Fibroblast of pulmonary artery (primary cell): Measurements from ENCODE around the gene FXYD3.
"Not testable (repeated sequence)": the region's sequence is repeated elsewhere in the genome, so short reads cannot be mapped to it uniquely, and the experiment has no call there.

Experiments
- DNase-seq: peaks from one replicate; pipeline ENCODE4 v3.0.0-alpha.2; 2010; ENCODE audit warnings: low read depth
- H3K4me3 ChIP-seq: replicated peaks from 2 replicates; pipeline ENCODE4 v1.5.1; 2011; ENCODE audit warnings: low read depth, mild to moderate bottlenecking, control low read depth, low read length, moderate library complexity
- CTCF ChIP-seq: IDR thresholded peaks from 2 replicates; pipeline ENCODE4 v1.5.1; 2011; ENCODE audit warnings: mild to moderate bottlenecking, control low read depth, low read length, inconsistent platforms; ENCODE audit errors: missing control alignments

FXYD3 gene

GRCh38 chr19:35128398-35129057, 12.9 kb downstream of the FXYD3 start:
- no peak for DNase-seq
- H3K4me3 ChIP-seq, result no peak overlapping the region
- TF ChIP-seq CTCF, result no peak

- not testable (repeated sequence) for H3K4me3 ChIP-seq, DNase-seq
Measured at GRCh38 chr19:35129724-35130274, 14.2 kb downstream of the FXYD3 start.

- DNase-seq, result no peak
- no peak overlapping the region for H3K4me3 ChIP-seq
- TF ChIP-seq CTCF, result no peak
Measured at GRCh38 chr19:35130761-35131720, 15.4 kb downstream of the FXYD3 start.

- TF ChIP-seq CTCF, result no peak
- H3K4me3 ChIP-seq, result no peak overlapping the region
- no peak for DNase-seq
Measured at GRCh38 chr19:35132254-35132653, 16.6 kb downstream of the FXYD3 start.

DNA sequence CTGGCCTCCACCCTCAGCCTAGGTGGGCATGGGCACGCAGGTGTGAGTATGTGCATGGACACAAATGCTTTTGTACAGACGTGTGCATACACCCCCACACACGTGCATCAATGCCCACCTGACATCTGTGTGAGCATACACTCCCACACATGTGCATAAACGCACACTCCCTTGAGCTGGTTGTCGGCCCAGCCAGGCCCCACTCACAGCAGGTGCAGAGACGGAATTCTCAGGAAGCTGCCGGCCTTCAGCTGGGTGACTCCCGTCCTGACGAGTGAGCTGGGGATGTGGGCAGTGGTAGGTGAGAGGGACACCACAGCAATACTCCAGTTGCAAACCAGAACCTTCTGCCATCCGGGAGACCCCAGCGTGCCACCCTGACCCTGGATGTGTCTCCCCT, 18.2 kb downstream of the FXYD3 start:
- no peak for TF ChIP-seq CTCF
- no peak for DNase-seq
- H3K4me3 ChIP-seq, result no peak overlapping the region

- no peak for TF ChIP-seq CTCF
- DNase-seq, result no peak
- no peak within 1 kb of the TSS for H3K4me3 ChIP-seq
Measured at GRCh38 chr19:35134601-35135242, 19.1 kb downstream of the FXYD3 start, which contains the start of gene LGI4. LGI4 (minus strand) TSS chr19:35135059; CDS start chr19:35134680, 379 bp downstream.
